ENCODE data around the gene GUCA2B. TPM values are rescaled to one million over a fixed set of nuclear protein-coding genes. Genes with fewer than 3 reads are reported as not detected.

GUCA2B gene
- polyA plus RNA-seq, 1 donor: not detected

- no peak for DNase-seq
These were observed 12.5 kb downstream of the GUCA2B start for GRCh38 chr1:42165511-42166210.

GRCh38 chr1:42167611-42168390, 14.6 kb downstream of the GUCA2B start:
- DNase-seq: no peak

- DNase-seq: no peak
These were observed 15.1 kb downstream of the GUCA2B start for GRCh38 chr1:42168391-42168670.

- no peak for DNase-seq
These were observed 15.6 kb downstream of the GUCA2B start for GRCh38 chr1:42168763-42169162.

GRCh38 chr1:42170779-42171621, 17.8 kb downstream of the GUCA2B start:
- DNase-seq: no peak

- DNase-seq: no peak
These were observed 18.6 kb downstream of the GUCA2B start for GRCh38 chr1:42171679-42172266.

- no peak for DNase-seq
These were observed 19.3 kb downstream of the GUCA2B start for GRCh38 chr1:42172381-42173133.

- peak; percentile 51 for DNase-seq
These were observed 20.1 kb downstream of the GUCA2B start for GRCh38 chr1:42173155-42173933.

GRCh38 chr1:42173961-42174735, 20.9 kb downstream of the GUCA2B start:
- no peak for DNase-seq

- no peak for DNase-seq
These were observed 22.3 kb downstream of the GUCA2B start for GRCh38 chr1:42175314-42176054.

GRCh38 chr1:42176902-42177519, 23.8 kb downstream of the GUCA2B start:
- DNase-seq: no peak

GRCh38 chr1:42177541-42177981, 24.4 kb downstream of the GUCA2B start:
- peak; percentile 40 for DNase-seq

- no peak for DNase-seq
These were observed 25.0 kb downstream of the GUCA2B start for GRCh38 chr1:42178249-42178648.

GRCh38 chr1:42179275-42179674, 26.1 kb downstream of the GUCA2B start:
- no peak for DNase-seq

GRCh38 chr1:42179900-42180329, 26.7 kb downstream of the GUCA2B start:
- no peak for DNase-seq

GRCh38 chr1:42181687-42182086, 28.5 kb downstream of the GUCA2B start:
- DNase-seq: no peak

- no peak for DNase-seq
These were observed 30.2 kb downstream of the GUCA2B start for GRCh38 chr1:42183210-42183956.

GRCh38 chr1:42183957-42184268, 30.7 kb downstream of the GUCA2B start:
- DNase-seq: no peak
